ENCODE results near the gene ILDR2. TPM values are rescaled to one million over a fixed set of nuclear protein-coding genes. Genes with fewer than 3 reads are reported as not detected.

Gene ILDR2
- total RNA-seq, 1 donor, result 0.36 TPM

DNA sequence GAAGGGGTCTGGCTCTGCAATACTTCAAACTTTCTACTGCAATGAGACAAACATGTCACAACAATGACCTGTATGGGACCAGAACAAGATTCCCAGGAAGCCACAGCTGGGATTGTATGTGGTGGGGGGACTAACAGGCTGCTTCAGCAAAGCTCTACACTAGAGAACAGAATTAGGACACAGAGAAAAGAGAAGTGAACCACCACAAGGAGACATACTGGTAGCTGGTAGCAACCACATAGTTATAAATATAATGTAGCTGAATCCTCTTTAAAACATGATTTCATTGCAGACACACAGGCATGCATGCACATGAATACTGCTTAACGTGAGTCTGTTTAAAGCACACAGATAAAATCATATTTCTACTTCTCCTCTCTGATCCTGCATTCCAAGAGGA lies 3.5 kb upstream of the ILDR2 start:
- peaks cover 3% of the 10 kb centered on the region for H3K4me1 ChIP-seq (ENCODE audit: insufficient read depth, low read length)
- no peak overlapping the region for H2AFZ ChIP-seq (ENCODE audit: low read length)
- no peaks in the 10 kb centered on the region for H4K20me1 ChIP-seq (ENCODE audit: insufficient read depth, low read length)
- no peaks in the 10 kb centered on the region for H3K36me3 ChIP-seq (ENCODE audit: insufficient read depth, low read length)
- DNase-seq (ENCODE audit: insufficient read length, low spot score, missing footprints), result no peak
- TF ChIP-seq, protein P1, sequence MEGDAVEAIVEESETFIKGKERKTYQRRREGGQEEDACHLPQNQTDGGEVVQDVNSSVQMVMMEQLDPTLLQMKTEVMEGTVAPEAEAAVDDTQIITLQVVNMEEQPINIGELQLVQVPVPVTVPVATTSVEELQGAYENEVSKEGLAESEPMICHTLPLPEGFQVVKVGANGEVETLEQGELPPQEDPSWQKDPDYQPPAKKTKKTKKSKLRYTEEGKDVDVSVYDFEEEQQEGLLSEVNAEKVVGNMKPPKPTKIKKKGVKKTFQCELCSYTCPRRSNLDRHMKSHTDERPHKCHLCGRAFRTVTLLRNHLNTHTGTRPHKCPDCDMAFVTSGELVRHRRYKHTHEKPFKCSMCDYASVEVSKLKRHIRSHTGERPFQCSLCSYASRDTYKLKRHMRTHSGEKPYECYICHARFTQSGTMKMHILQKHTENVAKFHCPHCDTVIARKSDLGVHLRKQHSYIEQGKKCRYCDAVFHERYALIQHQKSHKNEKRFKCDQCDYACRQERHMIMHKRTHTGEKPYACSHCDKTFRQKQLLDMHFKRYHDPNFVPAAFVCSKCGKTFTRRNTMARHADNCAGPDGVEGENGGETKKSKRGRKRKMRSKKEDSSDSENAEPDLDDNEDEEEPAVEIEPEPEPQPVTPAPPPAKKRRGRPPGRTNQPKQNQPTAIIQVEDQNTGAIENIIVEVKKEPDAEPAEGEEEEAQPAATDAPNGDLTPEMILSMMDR (IDR thresholded peaks at IDR 0.05; ENCODE audit: extremely low read depth, low read depth, low read length), result no peak
- H3K27ac ChIP-seq (ENCODE audit: low read depth, low read length), result no peak overlapping the region
- H3K9me3 ChIP-seq (ENCODE audit: low read depth, low read length), result no peaks in the 10 kb centered on the region
- H3K4me3 ChIP-seq (ENCODE audit: insufficient read depth, low read length), result no peak overlapping the region
- no peaks in the 10 kb centered on the region for H3K79me2 ChIP-seq (ENCODE audit: insufficient read depth, low read length)
- H3K4me2 ChIP-seq (ENCODE audit: insufficient read depth, low read length), result no peak overlapping the region
- H3K27me3 ChIP-seq (ENCODE audit: insufficient read depth, low read length), result peaks cover 40% of the 10 kb centered on the region

DNA sequence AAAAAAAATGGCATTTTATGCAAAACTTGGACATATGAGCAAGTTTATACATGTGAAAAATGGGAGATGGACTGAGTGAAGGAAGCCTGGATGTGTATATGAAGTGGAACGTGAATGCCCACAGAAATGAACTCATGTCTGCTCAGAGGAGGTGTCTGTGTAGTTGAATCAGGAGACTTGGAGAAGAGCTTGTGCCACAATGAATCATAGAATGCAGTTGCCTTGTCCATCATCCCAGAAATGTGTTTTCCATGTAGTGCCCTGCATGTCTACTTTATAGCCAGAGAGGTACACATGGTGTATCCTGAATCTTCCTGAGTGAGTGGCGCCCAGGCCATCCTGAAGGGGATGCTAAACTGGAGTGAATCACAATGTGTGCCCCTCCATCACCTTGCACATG lies 2.6 kb upstream of the ILDR2 start:
- Histone ChIP-seq H3K9me3 (ENCODE audit: low read depth, low read length) (no peaks in the 10 kb centered on the region), H3K4me2 (ENCODE audit: insufficient read depth, low read length) (no peak overlapping the region), H3K79me2 (ENCODE audit: insufficient read depth, low read length) (no peaks in the 10 kb centered on the region), H2AFZ (ENCODE audit: low read length) (no peak overlapping the region), H3K27me3 (ENCODE audit: insufficient read depth, low read length) (peaks cover 43% of the 10 kb centered on the region), H3K4me3 (ENCODE audit: insufficient read depth, low read length) (no peak overlapping the region), H3K36me3 (ENCODE audit: insufficient read depth, low read length) (no peaks in the 10 kb centered on the region), H3K4me1 (ENCODE audit: insufficient read depth, low read length) (peaks cover 3% of the 10 kb centered on the region), H4K20me1 (ENCODE audit: insufficient read depth, low read length) (no peaks in the 10 kb centered on the region), H3K27ac (ENCODE audit: low read depth, low read length) (no peak overlapping the region)
- no peak for DNase-seq (ENCODE audit: insufficient read length, low spot score, missing footprints)
- TF ChIP-seq, protein P1 (IDR thresholded peaks at IDR 0.05; ENCODE audit: extremely low read depth, low read depth, low read length), result no peak

DNA sequence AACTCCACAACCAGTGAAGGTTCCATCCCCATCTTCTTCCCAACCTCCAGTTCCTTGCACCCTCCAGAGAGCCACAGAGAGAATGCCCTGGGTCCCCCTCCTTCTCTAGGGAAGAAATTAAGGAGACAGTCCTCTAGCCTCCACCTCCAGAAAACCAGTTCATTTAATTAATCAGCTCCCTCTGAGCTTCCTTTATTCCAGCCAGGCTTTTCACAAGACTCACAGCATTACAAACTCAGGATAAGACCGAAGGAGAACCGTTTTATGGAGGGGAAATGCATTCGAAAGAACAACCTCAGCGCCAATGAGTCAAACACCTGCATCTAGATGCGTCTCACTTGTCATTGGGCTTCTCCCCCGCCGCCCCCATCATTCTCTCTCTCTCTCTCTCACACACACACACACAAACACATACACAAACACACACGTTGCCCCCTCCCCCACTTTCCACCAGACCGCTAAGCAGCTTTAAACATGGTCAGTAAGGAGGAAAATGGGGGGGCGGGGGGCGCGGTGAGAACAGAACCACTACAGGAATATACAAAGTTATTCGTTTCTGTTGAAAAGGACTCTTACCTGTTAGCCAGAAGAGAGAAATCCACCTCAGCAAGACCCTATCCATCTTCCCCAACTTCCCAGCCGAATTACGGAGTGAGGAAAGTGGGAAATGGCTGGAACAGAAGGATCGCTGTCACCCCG lies 544 bp downstream of the ILDR2 start:
- peaks cover 3% of the 10 kb centered on the region for H3K4me1 ChIP-seq (ENCODE audit: insufficient read depth, low read length)
- no peaks in the 10 kb centered on the region for H3K36me3 ChIP-seq (ENCODE audit: insufficient read depth, low read length)
- H3K27ac ChIP-seq (ENCODE audit: low read depth, low read length), result no peak overlapping the region
- no peaks in the 10 kb centered on the region for H4K20me1 ChIP-seq (ENCODE audit: insufficient read depth, low read length)
- H3K9me3 ChIP-seq (ENCODE audit: low read depth, low read length), result no peaks in the 10 kb centered on the region
- DNase-seq (ENCODE audit: insufficient read length, low spot score, missing footprints), result no peak
- no peak overlapping the region for H2AFZ ChIP-seq (ENCODE audit: low read length)
- H3K27me3 ChIP-seq (ENCODE audit: insufficient read depth, low read length), result peaks cover 51% of the 10 kb centered on the region
- peak overlapping the region; percentile 61 for H3K4me2 ChIP-seq (ENCODE audit: insufficient read depth, low read length)
- H3K4me3 ChIP-seq (ENCODE audit: insufficient read depth, low read length), result peak overlapping the region; percentile 55
- H3K79me2 ChIP-seq (ENCODE audit: insufficient read depth, low read length), result no peaks in the 10 kb centered on the region
- TF ChIP-seq, protein P1 (IDR thresholded peaks at IDR 0.05; ENCODE audit: extremely low read depth, low read depth, low read length), result no peak

DNA sequence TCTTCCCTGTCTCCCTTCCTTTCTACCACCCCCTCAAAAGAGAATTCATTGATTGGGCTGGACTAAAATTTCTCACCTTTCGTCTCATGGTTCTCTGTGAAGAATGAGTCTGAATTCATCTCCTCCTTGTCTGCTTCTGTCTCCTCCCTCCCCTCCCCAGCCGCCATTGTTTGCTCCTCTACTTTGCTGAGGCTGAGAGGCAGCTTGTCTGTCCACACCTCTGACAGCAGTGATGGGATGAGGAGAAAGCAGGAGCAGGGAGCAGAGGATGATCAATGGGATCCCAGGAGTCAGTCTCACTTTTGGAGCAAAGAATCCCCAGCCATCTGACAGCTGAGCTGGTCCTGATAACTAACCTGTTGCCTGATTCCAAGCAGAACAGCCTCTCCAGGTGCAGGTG lies 2.5 kb downstream of the ILDR2 start:
- H3K27ac ChIP-seq (ENCODE audit: low read depth, low read length), result no peak overlapping the region
- H3K4me3 ChIP-seq (ENCODE audit: insufficient read depth, low read length), result no peak overlapping the region
- no peak overlapping the region for H2AFZ ChIP-seq (ENCODE audit: low read length)
- TF ChIP-seq, protein P1 (IDR thresholded peaks at IDR 0.05; ENCODE audit: extremely low read depth, low read depth, low read length), result no peak
- peaks cover 3% of the 10 kb centered on the region for H3K4me1 ChIP-seq (ENCODE audit: insufficient read depth, low read length)
- H3K4me2 ChIP-seq (ENCODE audit: insufficient read depth, low read length), result no peak overlapping the region
- H4K20me1 ChIP-seq (ENCODE audit: insufficient read depth, low read length), result no peaks in the 10 kb centered on the region
- no peaks in the 10 kb centered on the region for H3K79me2 ChIP-seq (ENCODE audit: insufficient read depth, low read length)
- H3K9me3 ChIP-seq (ENCODE audit: low read depth, low read length), result no peaks in the 10 kb centered on the region
- DNase-seq (ENCODE audit: insufficient read length, low spot score, missing footprints), result no peak
- peaks cover 48% of the 10 kb centered on the region for H3K27me3 ChIP-seq (ENCODE audit: insufficient read depth, low read length)
- H3K36me3 ChIP-seq (ENCODE audit: insufficient read depth, low read length), result no peaks in the 10 kb centered on the region
